Activated T-cell treated with anti-CD3 and anti-CD28 coated beads, Interleukin-2, amount 50 U/mL, for 24 hours (primary cell): ENCODE data around the gene TCHHL1.
A peak's percentile ranks its signal among the peaks of the same experiment; 100 is the strongest.
"Not testable (repeated sequence)": the region's sequence is repeated elsewhere in the genome, so short reads cannot be mapped to it uniquely, and the experiment has no call there.

Source experiments
- DNase-seq: peaks from one replicate; pipeline ENCODE4 v3.0.0-alpha.2; 2020
- H3K27ac Mint-ChIP-seq: 2 replicates; pipeline ENCODE4 v1.8.0; 2020; ENCODE audit warnings: mild to moderate bottlenecking, mixed read lengths
- H3K27me3 Mint-ChIP-seq: 2 replicates; pipeline ENCODE4 v1.8.0; 2020; ENCODE audit warnings: mixed read lengths
- H3K36me3 Mint-ChIP-seq: 2 replicates; pipeline ENCODE4 v1.8.0; 2020; ENCODE audit warnings: low read depth, mixed read lengths
- H3K4me1 Mint-ChIP-seq: 2 replicates; pipeline ENCODE4 v1.8.0; 2020; ENCODE audit warnings: low read depth, mixed read lengths
- H3K4me3 Mint-ChIP-seq: 2 replicates; pipeline ENCODE4 v1.8.0; 2020; ENCODE audit warnings: mild to moderate bottlenecking, moderate library complexity, mixed read lengths
- H3K9me3 Mint-ChIP-seq: 2 replicates; pipeline ENCODE4 v1.8.0; 2020; ENCODE audit warnings: mixed read lengths

TCHHL1 gene

GRCh38 chr1:152109231-152109997 is 20.6 kb upstream of the TCHHL1 start:
- H3K4me1 Mint-ChIP-seq, result no peaks in the 10 kb centered on the region
- DNase-seq, result peak; percentile 37
- H3K27ac Mint-ChIP-seq, result no peak overlapping the region
- peaks cover 5% of the 10 kb centered on the region for H3K27me3 Mint-ChIP-seq
- H3K9me3 Mint-ChIP-seq, result no peaks in the 10 kb centered on the region
- H3K4me3 Mint-ChIP-seq, result no peak overlapping the region
- H3K36me3 Mint-ChIP-seq, result no peaks in the 10 kb centered on the region

GRCh38 chr1:152108882-152109222 is 20.0 kb upstream of the TCHHL1 start:
- no peaks in the 10 kb centered on the region for H3K36me3 Mint-ChIP-seq
- H3K4me3 Mint-ChIP-seq, result no peak overlapping the region
- no peak overlapping the region for H3K27ac Mint-ChIP-seq
- H3K9me3 Mint-ChIP-seq, result no peaks in the 10 kb centered on the region
- peaks cover 5% of the 10 kb centered on the region for H3K27me3 Mint-ChIP-seq
- DNase-seq, result no peak
- H3K4me1 Mint-ChIP-seq, result no peaks in the 10 kb centered on the region

- Mint-ChIP-seq H3K36me3 (no peaks in the 10 kb centered on the region), H3K27ac (peak overlapping the region; percentile 9), H3K9me3 (no peaks in the 10 kb centered on the region), H3K27me3 (peaks cover 9% of the 10 kb centered on the region), H3K4me1 (no peaks in the 10 kb centered on the region), H3K4me3 (no peak overlapping the region)
- peak; percentile 30 for DNase-seq
These were observed 19.4 kb upstream of the TCHHL1 start for GRCh38 chr1:152107984-152108881.

- no peaks in the 10 kb centered on the region for H3K4me1 Mint-ChIP-seq
- peaks cover 15% of the 10 kb centered on the region for H3K27me3 Mint-ChIP-seq
- H3K36me3 Mint-ChIP-seq, result no peaks in the 10 kb centered on the region
- peak; percentile 32 for DNase-seq
- no peaks in the 10 kb centered on the region for H3K9me3 Mint-ChIP-seq
- H3K4me3 Mint-ChIP-seq, result no peak overlapping the region
- H3K27ac Mint-ChIP-seq, result no peak overlapping the region
These were observed 18.4 kb upstream of the TCHHL1 start for GRCh38 chr1:152107031-152107983.

GRCh38 chr1:152104854-152105253 is 16.0 kb upstream of the TCHHL1 start:
- Mint-ChIP-seq H3K27ac (no peak overlapping the region), H3K4me1 (no peaks in the 10 kb centered on the region), H3K4me3 (no peak overlapping the region), H3K36me3 (no peaks in the 10 kb centered on the region), H3K27me3 (peaks cover 36% of the 10 kb centered on the region), H3K9me3 (no peaks in the 10 kb centered on the region)
- no peak for DNase-seq

- Mint-ChIP-seq H3K9me3 (peaks cover 10% of the 10 kb centered on the region), H3K36me3 (no peaks in the 10 kb centered on the region), H3K27ac (no peak overlapping the region), H3K4me3 (no peak overlapping the region), H3K27me3 (peaks cover 67% of the 10 kb centered on the region), H3K4me1 (no peaks in the 10 kb centered on the region)
- no peak for DNase-seq
These were observed 8.1 kb upstream of the TCHHL1 start for GRCh38 chr1:152096931-152097330.

GRCh38 chr1:152086760-152087159 is 2.1 kb downstream of the TCHHL1 start:
- no peak overlapping the region for H3K4me3 Mint-ChIP-seq
- peaks cover 3% of the 10 kb centered on the region for H3K9me3 Mint-ChIP-seq
- H3K27ac Mint-ChIP-seq, result no peak overlapping the region
- no peak for DNase-seq
- H3K4me1 Mint-ChIP-seq, result no peaks in the 10 kb centered on the region
- peaks cover 20% of the 10 kb centered on the region for H3K27me3 Mint-ChIP-seq
- no peaks in the 10 kb centered on the region for H3K36me3 Mint-ChIP-seq

- DNase-seq, result no peak
- Mint-ChIP-seq H3K4me1 (no peaks in the 10 kb centered on the region), H3K4me3 (no peak overlapping the region), H3K36me3 (no peaks in the 10 kb centered on the region), H3K27me3 (peaks cover 12% of the 10 kb centered on the region), H3K27ac (no peak overlapping the region), H3K9me3 (no peaks in the 10 kb centered on the region)
These were observed 4.0 kb downstream of the TCHHL1 start for GRCh38 chr1:152084853-152085252.

GRCh38 chr1:152081026-152081425 is 7.8 kb downstream of the TCHHL1 start:
- H3K4me3 Mint-ChIP-seq, H3K27ac Mint-ChIP-seq, H3K9me3 Mint-ChIP-seq, H3K4me1 Mint-ChIP-seq, H3K36me3 Mint-ChIP-seq, DNase-seq: not testable (repeated sequence)
- peaks cover 12% of the 10 kb centered on the region for H3K27me3 Mint-ChIP-seq

- not testable (repeated sequence) for H3K4me3 Mint-ChIP-seq, DNase-seq, H3K4me1 Mint-ChIP-seq, H3K36me3 Mint-ChIP-seq, H3K9me3 Mint-ChIP-seq, H3K27ac Mint-ChIP-seq
- peaks cover 12% of the 10 kb centered on the region for H3K27me3 Mint-ChIP-seq
These were observed 8.4 kb downstream of the TCHHL1 start for GRCh38 chr1:152080494-152080893.

GRCh38 chr1:152078831-152079441 is 9.9 kb downstream of the TCHHL1 start:
- Mint-ChIP-seq H3K27ac (no peak overlapping the region), H3K4me3 (no peak overlapping the region), H3K27me3 (peaks cover 21% of the 10 kb centered on the region), H3K36me3 (no peaks in the 10 kb centered on the region), H3K9me3 (no peaks in the 10 kb centered on the region), H3K4me1 (no peaks in the 10 kb centered on the region)
- DNase-seq, result no peak

GRCh38 chr1:152072311-152072710 is 16.6 kb downstream of the TCHHL1 start:
- Mint-ChIP-seq H3K9me3 (no peaks in the 10 kb centered on the region), H3K27ac (no peak overlapping the region), H3K36me3 (no peaks in the 10 kb centered on the region), H3K4me3 (no peak overlapping the region), H3K4me1 (no peaks in the 10 kb centered on the region), H3K27me3 (peaks cover 42% of the 10 kb centered on the region)
- no peak for DNase-seq

GRCh38 chr1:152071123-152071522 is 17.7 kb downstream of the TCHHL1 start:
- no peaks in the 10 kb centered on the region for H3K4me1 Mint-ChIP-seq
- H3K27me3 Mint-ChIP-seq, result peaks cover 46% of the 10 kb centered on the region
- no peaks in the 10 kb centered on the region for H3K9me3 Mint-ChIP-seq
- DNase-seq, result no peak
- H3K4me3 Mint-ChIP-seq, result no peak overlapping the region
- H3K27ac Mint-ChIP-seq, result no peak overlapping the region
- no peaks in the 10 kb centered on the region for H3K36me3 Mint-ChIP-seq

- no peak for DNase-seq
- H3K27ac Mint-ChIP-seq, result no peak overlapping the region
- peaks cover 44% of the 10 kb centered on the region for H3K27me3 Mint-ChIP-seq
- H3K36me3 Mint-ChIP-seq, result no peaks in the 10 kb centered on the region
- no peaks in the 10 kb centered on the region for H3K4me1 Mint-ChIP-seq
- H3K4me3 Mint-ChIP-seq, result no peak overlapping the region
- no peaks in the 10 kb centered on the region for H3K9me3 Mint-ChIP-seq
These were observed 20.9 kb downstream of the TCHHL1 start for GRCh38 chr1:152067929-152068328.
